ENCODE results near the gene CMTM6.

The CMTM6 gene

GRCh38 chr3:32432045-32432710 is 70.5 kb downstream of the CMTM6 start:
- no peak for DNase-seq (ENCODE audit: low read depth)
- no peak for TF ChIP-seq CTCF (conservative IDR thresholded peaks at IDR 0.05; ENCODE audit: control insufficient read depth, insufficient read depth, low read depth, low read length)

DNA sequence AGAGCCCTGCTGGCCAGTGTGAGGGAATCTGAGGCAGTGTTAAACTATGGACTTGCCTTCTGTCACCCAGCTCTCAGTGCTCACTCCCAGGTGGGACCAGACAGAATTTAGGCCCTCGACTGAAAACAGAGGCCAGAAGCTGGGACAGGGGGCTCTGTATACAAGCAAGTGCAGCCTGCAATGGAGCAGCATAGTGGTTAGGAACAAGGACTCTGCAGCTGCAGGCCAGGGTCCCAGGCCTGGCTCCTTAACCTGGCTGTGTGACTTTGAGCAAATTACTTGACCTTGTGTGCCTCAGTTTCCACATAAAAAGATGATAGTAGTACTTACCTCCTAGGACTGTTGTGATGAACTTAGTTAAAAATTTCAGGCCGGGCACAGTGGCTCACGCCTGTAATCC is 71.2 kb downstream of the CMTM6 start:
- DNase-seq (ENCODE audit: low read depth) = no peak
- no peak overlapping the region for H3K4me3 ChIP-seq (ENCODE audit: control insufficient read depth, low read depth, low read length)
- no peak for TF ChIP-seq CTCF (conservative IDR thresholded peaks at IDR 0.05; ENCODE audit: control insufficient read depth, insufficient read depth, low read depth, low read length)

More at GRCh38 chr3:32432045-32432710, 70.5 kb downstream of the CMTM6 start:
- H3K4me3 ChIP-seq (ENCODE audit: control insufficient read depth, low read depth, low read length) = no peak overlapping the region
